Measurements from ENCODE around the gene ATP1B2.

Gene ATP1B2

GRCh38 chr17:7695586-7695985 lies 44.9 kb downstream of the ATP1B2 start:
- no peak overlapping the region for H3K4me3 ChIP-seq (ENCODE audit: low read depth, low read length, poor library complexity, severe bottlenecking)
- no peaks in the 10 kb centered on the region for H3K27me3 ChIP-seq (ENCODE audit: insufficient read depth, low read length)
- H3K36me3 ChIP-seq (ENCODE audit: insufficient read depth, low read length) = peaks cover 11% of the 10 kb centered on the region
- H3K9me2 ChIP-seq (ENCODE audit: low read depth, low read length) = no peaks in the 10 kb centered on the region
- TF ChIP-seq CTCF (IDR thresholded peaks at IDR 0.05; ENCODE audit: low read length) (no peak), EZH2 (IDR thresholded peaks at IDR 0.05; ENCODE audit: borderline replicate concordance, low read length) (no peak)
- H4K20me1 ChIP-seq (ENCODE audit: insufficient read depth, low read length) = no peaks in the 10 kb centered on the region
- no peaks in the 10 kb centered on the region for H3K4me1 ChIP-seq (ENCODE audit: insufficient read depth, low read length, severe bottlenecking)
- no peaks in the 10 kb centered on the region for H3K9me3 ChIP-seq (ENCODE audit: low read length)
- no peak overlapping the region for H3K27ac ChIP-seq (ENCODE audit: low read depth, low read length, poor library complexity, severe bottlenecking)
- H3K9ac ChIP-seq (ENCODE audit: low read length) = no peak overlapping the region
- H2AFZ ChIP-seq (ENCODE audit: low read length) = no peak overlapping the region
- H3F3A ChIP-seq (ENCODE audit: insufficient read depth, low read length) = no peaks in the 10 kb centered on the region
- H3K79me2 ChIP-seq (ENCODE audit: insufficient read depth, low read length) = no peaks in the 10 kb centered on the region
- H3K4me2 ChIP-seq (ENCODE audit: low read length) = no peak overlapping the region

GRCh38 chr17:7697828-7698588 lies 47.3 kb downstream of the ATP1B2 start:
- Histone ChIP-seq H3K9me3 (ENCODE audit: low read length) (no peaks in the 10 kb centered on the region), H3K36me3 (ENCODE audit: insufficient read depth, low read length) (peaks cover 27% of the 10 kb centered on the region), H3K27me3 (ENCODE audit: insufficient read depth, low read length) (no peaks in the 10 kb centered on the region), H2AFZ (ENCODE audit: low read length) (no peak overlapping the region), H3K9me2 (ENCODE audit: low read depth, low read length) (no peaks in the 10 kb centered on the region), H3K9ac (ENCODE audit: low read length) (no peak overlapping the region), H4K20me1 (ENCODE audit: insufficient read depth, low read length) (no peaks in the 10 kb centered on the region), H3K79me2 (ENCODE audit: insufficient read depth, low read length) (no peaks in the 10 kb centered on the region), H3K4me2 (ENCODE audit: low read length) (no peak overlapping the region), H3K4me3 (ENCODE audit: low read depth, low read length, poor library complexity, severe bottlenecking) (no peak overlapping the region), H3K4me1 (ENCODE audit: insufficient read depth, low read length, severe bottlenecking) (no peaks in the 10 kb centered on the region), H3F3A (ENCODE audit: insufficient read depth, low read length) (no peaks in the 10 kb centered on the region), H3K27ac (ENCODE audit: low read depth, low read length, poor library complexity, severe bottlenecking) (no peak overlapping the region)
- TF ChIP-seq EZH2 (IDR thresholded peaks at IDR 0.05; ENCODE audit: borderline replicate concordance, low read length) = no peak
- no peak for TF ChIP-seq CTCF (IDR thresholded peaks at IDR 0.05; ENCODE audit: low read length)

GRCh38 chr17:7700510-7700909 lies 49.8 kb downstream of the ATP1B2 start:
- Histone ChIP-seq H3K9ac (ENCODE audit: low read length) (no peak overlapping the region), H3K4me2 (ENCODE audit: low read length) (no peak overlapping the region), H3K9me3 (ENCODE audit: low read length) (no peaks in the 10 kb centered on the region), H4K20me1 (ENCODE audit: insufficient read depth, low read length) (no peaks in the 10 kb centered on the region), H3K4me1 (ENCODE audit: insufficient read depth, low read length, severe bottlenecking) (peaks cover 11% of the 10 kb centered on the region), H3K27me3 (ENCODE audit: insufficient read depth, low read length) (no peaks in the 10 kb centered on the region; the same call in 1 of the 2 replicates), H3K27ac (ENCODE audit: low read depth, low read length, poor library complexity, severe bottlenecking) (no peak overlapping the region), H3K36me3 (ENCODE audit: insufficient read depth, low read length) (peaks cover 22% of the 10 kb centered on the region), H3K79me2 (ENCODE audit: insufficient read depth, low read length) (no peaks in the 10 kb centered on the region), H3F3A (ENCODE audit: insufficient read depth, low read length) (no peaks in the 10 kb centered on the region), H3K4me3 (ENCODE audit: low read depth, low read length, poor library complexity, severe bottlenecking) (no peak overlapping the region), H3K9me2 (ENCODE audit: low read depth, low read length) (no peaks in the 10 kb centered on the region), H2AFZ (ENCODE audit: low read length) (no peak overlapping the region)
- TF ChIP-seq CTCF (IDR thresholded peaks at IDR 0.05; ENCODE audit: low read length) = no peak
- no peak for TF ChIP-seq EZH2 (IDR thresholded peaks at IDR 0.05; ENCODE audit: borderline replicate concordance, low read length)
